WTC11 (cell line): ENCODE measurements around the gene WWOX.

Experiments used
- ATF1 ChIP-seq: sonication (generic); formaldehyde crosslinking; IDR thresholded peaks from 2 replicates; pipeline ENCODE4 v1.8.1; 2023; ENCODE audit warnings: mild to moderate bottlenecking, moderate library complexity, missing genetic modification reagents
- FOXJ3 ChIP-seq: sonication (generic); formaldehyde crosslinking; IDR thresholded peaks from 2 replicates; pipeline ENCODE4 v1.9.0; 2021; ENCODE audit warnings: missing genetic modification reagents, mild to moderate bottlenecking, borderline replicate concordance
- TF ChIP-seq, protein P1 (sequence below): fragments of 200-600 bp; IDR thresholded peaks from 2 replicates; pipeline ENCODE4 v1.8.0; 2022; ENCODE audit warnings: antibody characterized with exemption
- TF ChIP-seq, protein P2 (sequence below): fragments of 250-450 bp; sonication (Bioruptor Pico); IDR thresholded peaks from 2 replicates; pipeline ENCODE4 v1.9.0; 2021; ENCODE audit warnings: moderate library complexity, mild to moderate bottlenecking, inconsistent platforms, borderline replicate concordance

- TF ChIP-seq ATF1 (CRISPR knock-in tag) (no peak), FOXJ3 (CRISPR knock-in tag) (no peak)
- TF ChIP-seq, protein P1, sequence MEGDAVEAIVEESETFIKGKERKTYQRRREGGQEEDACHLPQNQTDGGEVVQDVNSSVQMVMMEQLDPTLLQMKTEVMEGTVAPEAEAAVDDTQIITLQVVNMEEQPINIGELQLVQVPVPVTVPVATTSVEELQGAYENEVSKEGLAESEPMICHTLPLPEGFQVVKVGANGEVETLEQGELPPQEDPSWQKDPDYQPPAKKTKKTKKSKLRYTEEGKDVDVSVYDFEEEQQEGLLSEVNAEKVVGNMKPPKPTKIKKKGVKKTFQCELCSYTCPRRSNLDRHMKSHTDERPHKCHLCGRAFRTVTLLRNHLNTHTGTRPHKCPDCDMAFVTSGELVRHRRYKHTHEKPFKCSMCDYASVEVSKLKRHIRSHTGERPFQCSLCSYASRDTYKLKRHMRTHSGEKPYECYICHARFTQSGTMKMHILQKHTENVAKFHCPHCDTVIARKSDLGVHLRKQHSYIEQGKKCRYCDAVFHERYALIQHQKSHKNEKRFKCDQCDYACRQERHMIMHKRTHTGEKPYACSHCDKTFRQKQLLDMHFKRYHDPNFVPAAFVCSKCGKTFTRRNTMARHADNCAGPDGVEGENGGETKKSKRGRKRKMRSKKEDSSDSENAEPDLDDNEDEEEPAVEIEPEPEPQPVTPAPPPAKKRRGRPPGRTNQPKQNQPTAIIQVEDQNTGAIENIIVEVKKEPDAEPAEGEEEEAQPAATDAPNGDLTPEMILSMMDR, result no peak
- TF ChIP-seq, protein P2, sequence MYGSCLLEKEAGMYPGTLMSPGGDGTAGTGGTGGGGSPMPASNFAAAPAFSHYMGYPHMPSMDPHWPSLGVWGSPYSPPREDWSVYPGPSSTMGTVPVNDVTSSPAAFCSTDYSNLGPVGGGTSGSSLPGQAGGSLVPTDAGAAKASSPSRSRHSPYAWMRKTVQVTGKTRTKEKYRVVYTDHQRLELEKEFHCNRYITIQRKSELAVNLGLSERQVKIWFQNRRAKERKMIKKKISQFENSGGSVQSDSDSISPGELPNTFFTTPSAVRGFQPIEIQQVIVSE (CRISPR knock-in tag), result no peak
Measured at GRCh38 chr16:78813661-78814311, 714.3 kb downstream of the WWOX start.
